ENCODE data around the gene TFPI2.

DNA sequence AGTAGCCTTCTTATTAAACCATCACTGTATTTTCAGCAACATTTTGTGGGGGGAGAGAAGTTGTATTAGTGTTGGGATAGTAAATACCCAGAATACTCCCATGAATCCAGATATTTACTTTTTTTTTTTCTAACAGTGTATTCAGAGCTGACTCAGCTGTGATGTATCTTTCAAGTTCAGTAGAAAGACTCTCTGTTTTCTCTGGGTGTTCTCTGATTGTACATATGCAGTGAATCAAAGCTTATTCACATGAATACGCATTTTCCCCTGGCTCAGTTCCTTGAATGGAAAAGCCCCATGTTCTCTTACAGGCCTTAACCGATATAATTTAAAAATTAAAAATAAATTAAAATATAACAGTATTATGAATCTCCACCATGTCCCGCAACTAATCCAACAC is 1.3 kb downstream of the TFPI2 start:
- TF ChIP-seq POLR2AphosphoS5 (IDR thresholded peaks at IDR 0.05; ENCODE audit: low read depth) = no peak
- TF ChIP-seq, protein P1, sequence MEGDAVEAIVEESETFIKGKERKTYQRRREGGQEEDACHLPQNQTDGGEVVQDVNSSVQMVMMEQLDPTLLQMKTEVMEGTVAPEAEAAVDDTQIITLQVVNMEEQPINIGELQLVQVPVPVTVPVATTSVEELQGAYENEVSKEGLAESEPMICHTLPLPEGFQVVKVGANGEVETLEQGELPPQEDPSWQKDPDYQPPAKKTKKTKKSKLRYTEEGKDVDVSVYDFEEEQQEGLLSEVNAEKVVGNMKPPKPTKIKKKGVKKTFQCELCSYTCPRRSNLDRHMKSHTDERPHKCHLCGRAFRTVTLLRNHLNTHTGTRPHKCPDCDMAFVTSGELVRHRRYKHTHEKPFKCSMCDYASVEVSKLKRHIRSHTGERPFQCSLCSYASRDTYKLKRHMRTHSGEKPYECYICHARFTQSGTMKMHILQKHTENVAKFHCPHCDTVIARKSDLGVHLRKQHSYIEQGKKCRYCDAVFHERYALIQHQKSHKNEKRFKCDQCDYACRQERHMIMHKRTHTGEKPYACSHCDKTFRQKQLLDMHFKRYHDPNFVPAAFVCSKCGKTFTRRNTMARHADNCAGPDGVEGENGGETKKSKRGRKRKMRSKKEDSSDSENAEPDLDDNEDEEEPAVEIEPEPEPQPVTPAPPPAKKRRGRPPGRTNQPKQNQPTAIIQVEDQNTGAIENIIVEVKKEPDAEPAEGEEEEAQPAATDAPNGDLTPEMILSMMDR (IDR thresholded peaks at IDR 0.05; ENCODE audit: insufficient read depth, low read length) = no peak

Measured in HL-60 (cell line).